Central memory CD8-positive, alpha-beta T cell (primary cell): ENCODE measurements around the gene ZNF804A.
"Not testable (repeated sequence)": the region's sequence is repeated elsewhere in the genome, so short reads cannot be mapped to it uniquely, and the experiment has no call there.

Source experiments
- ATAC-seq: fragments of 150-1000 bp; cut with Tn5 transposase; replicated peaks from 2 replicates; pipeline ENCODE4 v1.10.0; 2022; ENCODE audit warnings: mild to moderate bottlenecking, moderate FRiP score, moderate number of reproducible peaks; ENCODE audit not compliant: poor library complexity, severe bottlenecking; ENCODE audit errors: extremely low read depth
- DNase-seq, 2 donors: peaks; one replicate each; pipeline ENCODE4 v3.0.0; 2021; ENCODE audit warnings: low spot score in 2 of 2
- H3K27ac Mint-ChIP-seq: one replicate; pipeline ENCODE4 v1.8.0; 2022; ENCODE audit warnings: low read depth, mild to moderate bottlenecking, moderate library complexity, mixed read lengths
- H3K27me3 Mint-ChIP-seq: one replicate; pipeline ENCODE4 v1.8.0; 2022; ENCODE audit warnings: mixed read lengths
- H3K36me3 Mint-ChIP-seq: one replicate; pipeline ENCODE4 v1.8.0; 2022; ENCODE audit warnings: mild to moderate bottlenecking, moderate library complexity, mixed read lengths; ENCODE audit not compliant: insufficient read depth
- H3K4me1 Mint-ChIP-seq: one replicate; pipeline ENCODE4 v1.8.0; 2022; ENCODE audit warnings: mixed read lengths
- H3K4me3 Mint-ChIP-seq: one replicate; pipeline ENCODE4 v1.8.0; 2022; ENCODE audit warnings: mild to moderate bottlenecking, moderate library complexity, mixed read lengths
- H3K9me3 Mint-ChIP-seq: one replicate; pipeline ENCODE4 v1.8.0; 2022; ENCODE audit warnings: mixed read lengths

The ZNF804A gene

DNA sequence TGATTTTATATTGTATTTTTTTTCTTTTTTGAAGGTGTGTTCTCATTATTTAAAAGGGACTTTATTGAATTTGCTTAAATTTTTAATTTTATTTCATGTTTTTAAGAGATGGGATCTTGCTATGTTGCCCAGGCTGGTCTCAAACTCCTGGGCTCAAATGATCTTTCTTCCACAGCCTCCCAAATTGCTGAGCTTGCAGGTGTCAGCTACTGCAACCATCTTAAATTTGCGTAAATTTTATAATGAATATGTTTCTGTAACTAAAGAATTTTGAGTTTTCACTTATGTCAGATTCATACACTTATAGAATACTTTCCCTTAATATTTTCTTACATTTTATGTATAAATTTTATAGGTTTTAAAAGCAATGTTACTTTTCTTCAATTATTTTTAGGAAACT, 157.8 kb downstream of the ZNF804A start:
- ATAC-seq (no peak), DNase-seq (no peak)
- Mint-ChIP-seq H3K36me3 (no peaks in the 10 kb centered on the region), H3K4me1 (no peaks in the 10 kb centered on the region), H3K27me3 (no peaks in the 10 kb centered on the region), H3K9me3 (peaks cover 12% of the 10 kb centered on the region), H3K27ac (no peak overlapping the region), H3K4me3 (no peak overlapping the region)

DNA sequence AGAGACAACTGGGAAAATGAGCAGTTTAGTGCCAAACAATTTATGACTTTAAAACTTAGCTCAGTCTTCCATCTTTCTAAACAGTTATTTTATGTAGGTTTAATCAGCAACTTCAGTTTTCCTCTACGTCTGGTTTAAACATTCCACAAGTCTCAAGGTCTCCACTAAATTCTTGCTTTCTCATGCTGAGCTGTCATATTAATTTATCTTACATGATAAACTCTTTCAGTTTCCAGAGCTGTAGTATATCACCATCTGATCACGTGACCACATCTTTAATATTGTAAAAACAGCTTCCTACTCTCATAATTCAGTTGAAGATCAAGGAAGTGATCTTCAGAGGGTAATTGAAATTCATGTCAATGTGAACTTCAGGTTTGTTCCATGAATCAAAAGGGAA, 158.6 kb downstream of the ZNF804A start:
- ATAC-seq, result no peak
- Mint-ChIP-seq H3K27me3 (no peaks in the 10 kb centered on the region), H3K27ac (no peak overlapping the region)

DNA sequence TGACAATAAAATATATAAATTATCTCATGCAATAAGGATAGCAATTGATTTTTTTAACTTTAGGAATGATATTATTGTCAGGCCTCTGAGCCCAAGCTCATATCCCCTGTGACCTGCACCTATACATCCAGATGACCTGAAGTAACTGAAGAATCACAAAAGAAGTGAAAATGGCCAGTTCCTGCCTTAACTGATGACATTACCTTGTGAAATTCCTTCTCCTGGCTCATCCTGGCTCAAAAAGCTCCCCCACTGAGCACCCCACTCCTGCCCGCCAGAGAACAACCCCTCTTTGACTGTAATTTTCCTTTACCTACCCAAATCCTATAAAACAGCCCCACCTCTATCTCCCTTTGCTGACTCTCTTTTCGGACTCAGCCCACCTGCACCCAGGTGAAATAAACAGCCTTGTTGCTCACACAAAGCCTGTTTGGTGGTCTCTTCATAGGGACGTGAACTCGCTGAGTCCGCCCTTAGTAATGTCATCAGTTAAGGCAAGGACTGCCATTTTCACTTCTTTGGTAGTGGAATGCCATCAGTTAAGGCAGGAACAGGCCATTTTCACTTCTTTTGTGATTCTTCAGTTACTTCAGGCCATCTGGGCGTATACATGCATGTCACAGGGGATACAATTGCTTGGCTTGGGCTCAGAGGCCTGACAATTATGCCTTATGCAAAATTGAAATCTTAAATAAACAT, 161.4 kb downstream of the ZNF804A start:
- not testable (repeated sequence) for ATAC-seq, H3K27ac Mint-ChIP-seq, H3K27me3 Mint-ChIP-seq, DNase-seq, H3K36me3 Mint-ChIP-seq, H3K4me3 Mint-ChIP-seq, H3K4me1 Mint-ChIP-seq
- peaks cover 12% of the 10 kb centered on the region for H3K9me3 Mint-ChIP-seq

More for the DNA sequence above, 158.6 kb downstream of the ZNF804A start:
- Mint-ChIP-seq H3K4me1 (no peaks in the 10 kb centered on the region), H3K36me3 (peaks cover under 1% of the 10 kb centered on the region), H3K9me3 (peaks cover 12% of the 10 kb centered on the region), H3K4me3 (no peak overlapping the region)
- no peak for DNase-seq

DNA sequence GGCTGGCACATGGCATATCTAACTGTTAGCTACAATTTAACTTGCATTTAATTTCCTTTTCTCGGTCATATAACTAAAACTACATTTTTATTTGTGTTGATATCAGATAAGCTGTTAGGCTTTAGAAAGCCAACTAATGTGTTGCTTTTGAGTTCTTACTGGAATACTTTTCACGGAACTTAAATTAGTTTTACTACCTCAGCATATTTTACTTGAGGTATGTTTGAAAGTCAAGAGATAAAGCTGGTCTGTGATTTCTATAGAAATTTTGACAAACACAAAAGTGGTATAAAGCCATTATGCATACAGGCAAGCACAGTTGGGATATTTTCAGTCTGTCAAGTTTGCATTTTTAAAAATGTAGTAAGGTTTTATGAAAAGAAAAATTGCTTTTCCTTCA, 162.6 kb downstream of the ZNF804A start:
- no peak for ATAC-seq
- H3K4me3 Mint-ChIP-seq, result no peak overlapping the region
- no peaks in the 10 kb centered on the region for H3K4me1 Mint-ChIP-seq
- peaks cover 2% of the 10 kb centered on the region for H3K36me3 Mint-ChIP-seq
- no peaks in the 10 kb centered on the region for H3K27me3 Mint-ChIP-seq
- DNase-seq, result no peak
- H3K9me3 Mint-ChIP-seq, result peaks cover 12% of the 10 kb centered on the region
- no peak overlapping the region for H3K27ac Mint-ChIP-seq

DNA sequence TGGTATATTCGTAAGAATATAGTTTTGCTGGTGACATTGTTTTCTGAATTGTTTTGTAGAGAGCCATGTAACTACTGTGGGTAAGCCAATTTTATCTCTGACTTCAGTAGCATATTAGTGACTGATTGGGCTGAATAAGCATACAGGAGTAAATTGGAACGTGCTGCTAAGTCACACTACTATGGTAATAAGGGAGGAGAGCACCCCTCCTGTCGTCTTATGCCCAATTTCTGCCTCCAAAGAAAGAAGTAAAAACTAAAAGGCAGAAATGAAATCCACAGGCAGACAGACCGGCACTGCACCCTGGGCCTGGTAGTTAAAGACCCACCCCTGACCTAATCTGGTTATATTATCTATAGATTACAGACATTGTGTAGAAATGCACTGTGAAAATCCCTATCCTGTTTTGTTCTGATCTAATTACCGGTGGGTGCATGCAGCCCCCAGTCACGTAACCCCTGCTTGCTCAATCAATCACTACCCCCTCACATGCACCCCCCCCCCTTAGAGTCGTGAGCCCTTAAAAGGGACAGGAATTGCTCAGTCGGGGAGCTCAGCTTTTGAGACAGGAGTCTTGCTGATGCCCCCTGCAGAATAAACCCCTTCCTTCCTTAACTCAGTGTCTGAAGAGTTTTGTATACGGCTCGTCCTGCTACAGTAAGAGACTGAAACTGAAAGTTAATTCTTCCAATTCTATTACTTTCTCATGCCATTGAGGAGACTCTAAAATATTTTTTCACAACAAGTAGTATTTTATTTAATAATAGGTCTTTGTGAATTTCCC, 167.0 kb downstream of the ZNF804A start:
- ATAC-seq, result no peak
- H3K4me3 Mint-ChIP-seq, result no peak overlapping the region
- no peaks in the 10 kb centered on the region for H3K4me1 Mint-ChIP-seq

DNA sequence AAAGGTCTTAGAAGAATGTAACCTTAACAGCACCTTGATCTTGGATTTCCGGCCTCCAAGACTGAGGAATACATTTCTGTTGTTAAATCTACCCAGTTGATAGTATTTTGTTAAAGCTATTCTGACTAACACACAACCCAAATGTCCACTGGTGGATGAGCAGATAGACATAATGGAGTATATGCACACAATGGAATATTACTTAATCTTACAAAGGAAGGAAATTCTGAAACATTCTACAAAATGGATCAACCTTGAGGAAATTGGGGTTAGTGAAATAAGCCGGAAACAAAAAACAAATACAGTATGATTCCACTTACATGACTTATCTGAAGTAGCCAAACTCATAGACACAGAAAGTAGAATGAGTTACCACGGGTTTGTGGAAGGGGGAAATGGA, 168.7 kb downstream of the ZNF804A start:
- peaks cover 9% of the 10 kb centered on the region for H3K9me3 Mint-ChIP-seq
- no peaks in the 10 kb centered on the region for H3K27me3 Mint-ChIP-seq
- H3K4me1 Mint-ChIP-seq, result no peaks in the 10 kb centered on the region
- H3K36me3 Mint-ChIP-seq, result no peaks in the 10 kb centered on the region
- no peak overlapping the region for H3K4me3 Mint-ChIP-seq
- DNase-seq (no peak), ATAC-seq (no peak)
- H3K27ac Mint-ChIP-seq, result no peak overlapping the region

More for the DNA sequence above, 167.0 kb downstream of the ZNF804A start:
- no peak overlapping the region for H3K27ac Mint-ChIP-seq
- H3K27me3 Mint-ChIP-seq, result no peaks in the 10 kb centered on the region
- H3K36me3 Mint-ChIP-seq, result peaks cover 2% of the 10 kb centered on the region
- no peak for DNase-seq
- peaks cover 9% of the 10 kb centered on the region for H3K9me3 Mint-ChIP-seq

DNA sequence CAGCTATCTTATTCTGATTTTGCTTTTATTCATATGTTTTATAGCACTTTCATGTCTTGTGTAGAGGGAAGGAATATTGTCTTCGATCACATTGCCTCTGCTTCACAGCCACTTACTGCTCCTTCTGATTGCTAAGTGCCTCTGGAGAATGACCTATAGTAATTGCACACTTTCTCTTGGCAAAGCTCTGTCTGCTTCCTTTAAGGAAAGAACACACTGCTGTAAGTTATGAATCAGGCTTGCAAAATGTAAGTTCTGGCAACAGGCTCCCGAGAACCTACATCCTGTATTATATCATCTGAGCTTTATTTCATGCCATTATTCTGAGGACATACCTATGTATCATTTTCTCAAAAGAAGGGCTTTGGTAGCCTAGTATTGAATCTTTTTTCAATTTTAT, 170.7 kb downstream of the ZNF804A start:
- Mint-ChIP-seq H3K27me3 (no peaks in the 10 kb centered on the region), H3K4me1 (no peaks in the 10 kb centered on the region), H3K9me3 (peaks cover 9% of the 10 kb centered on the region), H3K4me3 (no peak overlapping the region), H3K27ac (no peak overlapping the region), H3K36me3 (no peaks in the 10 kb centered on the region)
- DNase-seq, result no peak
- ATAC-seq, result no peak

DNA sequence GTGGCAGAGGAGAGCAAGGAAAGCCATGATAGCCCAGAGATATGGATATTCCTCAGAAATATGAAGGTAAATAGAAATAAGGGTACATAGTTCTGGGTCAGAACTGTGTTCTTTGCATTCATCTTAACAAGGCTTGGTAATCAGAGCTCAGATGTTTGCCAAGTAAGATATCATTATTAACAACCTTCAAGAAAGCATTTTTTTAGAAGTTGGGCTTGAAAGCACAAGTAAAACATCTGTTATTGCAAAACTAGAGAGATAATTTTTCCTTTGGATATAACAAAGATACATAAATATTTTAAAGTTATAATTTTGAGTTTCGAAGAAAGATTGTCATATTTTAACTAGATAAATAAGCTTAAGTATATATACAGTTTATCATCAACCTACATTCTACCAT, 171.4 kb downstream of the ZNF804A start:
- no peaks in the 10 kb centered on the region for H3K4me1 Mint-ChIP-seq
- peaks cover 9% of the 10 kb centered on the region for H3K9me3 Mint-ChIP-seq
- no peak overlapping the region for H3K4me3 Mint-ChIP-seq

DNA sequence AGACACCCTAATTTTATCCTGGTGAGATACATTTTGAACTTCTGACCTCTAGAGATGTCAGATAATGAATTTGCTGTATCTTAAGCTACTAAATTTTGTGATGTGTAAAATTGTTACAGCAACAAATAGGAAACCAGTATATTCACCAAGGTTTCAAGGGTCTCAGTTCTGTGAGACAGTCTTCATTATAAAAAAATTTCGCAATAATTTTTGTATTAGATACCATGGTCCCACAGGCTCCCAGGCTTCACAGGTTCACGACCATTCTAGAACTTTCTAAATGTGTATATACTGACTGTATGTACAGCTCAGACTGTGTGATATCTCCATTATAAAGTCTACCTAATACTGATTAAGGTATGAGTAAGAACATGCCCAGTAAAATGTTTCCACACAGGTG, 181.4 kb downstream of the ZNF804A start:
- no peaks in the 10 kb centered on the region for H3K36me3 Mint-ChIP-seq
- ATAC-seq, result no peak
- peaks cover 26% of the 10 kb centered on the region for H3K9me3 Mint-ChIP-seq
- no peaks in the 10 kb centered on the region for H3K4me1 Mint-ChIP-seq
- H3K27ac Mint-ChIP-seq, result no peak overlapping the region
- H3K4me3 Mint-ChIP-seq, result no peak overlapping the region
- H3K27me3 Mint-ChIP-seq, result no peaks in the 10 kb centered on the region
- no peak for DNase-seq

More for the DNA sequence above, 171.4 kb downstream of the ZNF804A start:
- Mint-ChIP-seq H3K36me3 (no peaks in the 10 kb centered on the region), H3K27ac (no peak overlapping the region), H3K27me3 (no peaks in the 10 kb centered on the region)
- DNase-seq (no peak), ATAC-seq (no peak)

DNA sequence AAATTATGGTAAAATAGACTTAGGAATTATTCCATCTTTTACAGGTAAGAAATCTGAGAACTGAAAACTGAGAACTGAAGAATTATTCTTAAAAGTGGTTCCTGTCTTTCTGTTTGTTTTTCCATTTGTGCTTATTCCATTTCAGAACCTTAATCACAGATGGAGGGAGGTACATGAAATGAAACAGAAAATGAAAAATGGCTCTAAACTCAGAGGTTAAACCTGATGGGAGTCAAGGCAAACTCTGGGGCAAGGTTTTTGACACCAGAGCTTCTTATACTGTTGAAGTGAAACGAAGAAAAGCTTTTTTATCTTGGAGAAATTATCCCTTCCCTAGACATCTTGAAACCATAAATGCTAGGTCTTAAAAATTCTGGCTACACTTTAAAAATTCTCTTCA, 182.1 kb downstream of the ZNF804A start:
- ATAC-seq (no peak), DNase-seq (no peak)
- Mint-ChIP-seq H3K36me3 (no peaks in the 10 kb centered on the region), H3K4me3 (no peak overlapping the region), H3K9me3 (peaks cover 26% of the 10 kb centered on the region), H3K27me3 (no peaks in the 10 kb centered on the region), H3K27ac (no peak overlapping the region), H3K4me1 (no peaks in the 10 kb centered on the region)

DNA sequence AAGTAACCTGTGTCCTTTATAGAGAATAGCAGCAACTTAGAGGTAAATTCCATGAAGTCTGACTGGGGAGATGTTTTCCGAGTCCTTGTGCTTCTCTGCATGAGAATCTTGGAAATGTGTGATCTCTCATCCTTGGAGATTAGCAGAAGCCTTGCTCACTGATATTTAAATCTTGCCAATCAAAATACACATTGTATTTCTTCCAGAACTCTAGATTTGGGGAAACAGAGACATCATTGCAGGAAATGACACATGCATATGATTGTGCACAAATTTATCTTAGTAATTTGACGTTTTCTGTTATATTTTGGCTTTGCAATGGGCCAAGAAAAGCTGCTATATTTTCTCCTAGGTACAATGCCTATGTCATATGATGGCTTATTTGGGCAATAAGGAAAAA, 182.6 kb downstream of the ZNF804A start:
- Mint-ChIP-seq H3K4me3 (no peak overlapping the region), H3K27me3 (no peaks in the 10 kb centered on the region), H3K27ac (no peak overlapping the region), H3K4me1 (no peaks in the 10 kb centered on the region), H3K36me3 (no peaks in the 10 kb centered on the region), H3K9me3 (peaks cover 26% of the 10 kb centered on the region)
- no peak for ATAC-seq
- DNase-seq, result no peak

DNA sequence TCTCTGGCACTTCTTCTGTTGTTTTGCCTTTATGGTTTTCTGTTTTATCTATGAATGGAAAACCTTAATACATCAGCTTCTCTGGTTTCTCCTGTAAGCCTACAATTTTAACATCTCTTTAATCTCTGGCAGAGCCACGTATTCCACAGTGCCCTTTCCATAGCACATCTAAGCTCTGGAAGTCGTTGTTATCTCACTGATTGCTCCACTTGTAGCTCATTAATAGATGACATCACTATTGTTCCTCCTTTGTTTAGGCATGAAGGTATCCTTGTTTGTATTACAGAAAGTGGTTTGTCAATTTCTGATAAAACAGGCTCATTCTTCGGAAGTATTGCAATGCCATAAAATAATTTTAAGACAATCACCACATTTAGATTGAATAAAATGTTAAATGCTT, 185.2 kb downstream of the ZNF804A start:
- no peak overlapping the region for H3K4me3 Mint-ChIP-seq
- no peaks in the 10 kb centered on the region for H3K4me1 Mint-ChIP-seq
- H3K27ac Mint-ChIP-seq, result no peak overlapping the region
- H3K36me3 Mint-ChIP-seq, result peaks cover 2% of the 10 kb centered on the region
- H3K27me3 Mint-ChIP-seq, result no peaks in the 10 kb centered on the region
- no peak for DNase-seq
- H3K9me3 Mint-ChIP-seq, result peaks cover 33% of the 10 kb centered on the region
- ATAC-seq, result no peak

DNA sequence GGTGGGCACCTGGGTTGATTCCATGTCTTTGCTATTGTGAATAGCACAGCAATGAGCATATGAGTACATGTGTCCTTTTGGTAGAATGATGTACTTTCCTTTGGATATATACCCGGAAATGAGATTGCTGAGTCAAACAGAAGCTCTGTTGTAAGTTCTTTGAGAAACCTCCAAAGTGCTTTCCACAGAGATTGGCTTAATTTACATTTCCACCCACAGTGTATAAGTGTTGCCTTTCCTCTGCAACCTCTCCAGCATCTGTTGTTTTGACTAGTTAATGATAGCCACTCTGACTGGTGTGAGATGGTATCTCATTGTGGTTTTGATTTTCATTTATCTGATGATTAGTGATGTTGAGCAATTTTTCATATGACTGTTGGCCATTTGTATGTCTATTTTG, 194.8 kb downstream of the ZNF804A start:
- Mint-ChIP-seq H3K4me3 (no peak overlapping the region), H3K36me3 (no peaks in the 10 kb centered on the region), H3K27ac (no peak overlapping the region), H3K27me3 (no peaks in the 10 kb centered on the region), H3K9me3 (peaks cover 38% of the 10 kb centered on the region), H3K4me1 (no peaks in the 10 kb centered on the region)
- DNase-seq (no peak), ATAC-seq (no peak)
